ENCODE measurements around the gene RASA4.
"Not testable (repeated sequence)": the region's sequence is repeated elsewhere in the genome, so short reads cannot be mapped to it uniquely, and the experiment has no call there.

DNA sequence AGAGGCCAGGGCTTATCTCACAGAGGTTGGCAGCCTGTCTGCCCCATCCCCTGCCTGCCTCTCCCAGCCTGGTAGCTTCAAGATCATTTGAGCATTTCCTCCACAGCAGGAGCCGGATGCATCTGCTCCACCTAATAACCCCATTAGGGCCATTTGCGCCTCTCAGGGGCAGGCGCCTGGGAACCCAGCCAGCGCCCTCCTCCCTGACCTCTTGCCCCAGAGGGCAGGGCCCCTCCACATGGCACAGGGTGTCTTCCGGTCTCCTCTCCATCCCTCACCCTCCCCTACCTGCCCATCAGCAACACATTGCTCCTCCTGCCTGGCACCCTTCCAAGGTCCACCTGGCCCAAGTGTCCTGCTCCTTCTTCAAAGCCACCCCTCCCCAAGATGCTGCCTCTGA, 18.8 kb upstream of the RASA4 start:
- TF ChIP-seq, protein P1, sequence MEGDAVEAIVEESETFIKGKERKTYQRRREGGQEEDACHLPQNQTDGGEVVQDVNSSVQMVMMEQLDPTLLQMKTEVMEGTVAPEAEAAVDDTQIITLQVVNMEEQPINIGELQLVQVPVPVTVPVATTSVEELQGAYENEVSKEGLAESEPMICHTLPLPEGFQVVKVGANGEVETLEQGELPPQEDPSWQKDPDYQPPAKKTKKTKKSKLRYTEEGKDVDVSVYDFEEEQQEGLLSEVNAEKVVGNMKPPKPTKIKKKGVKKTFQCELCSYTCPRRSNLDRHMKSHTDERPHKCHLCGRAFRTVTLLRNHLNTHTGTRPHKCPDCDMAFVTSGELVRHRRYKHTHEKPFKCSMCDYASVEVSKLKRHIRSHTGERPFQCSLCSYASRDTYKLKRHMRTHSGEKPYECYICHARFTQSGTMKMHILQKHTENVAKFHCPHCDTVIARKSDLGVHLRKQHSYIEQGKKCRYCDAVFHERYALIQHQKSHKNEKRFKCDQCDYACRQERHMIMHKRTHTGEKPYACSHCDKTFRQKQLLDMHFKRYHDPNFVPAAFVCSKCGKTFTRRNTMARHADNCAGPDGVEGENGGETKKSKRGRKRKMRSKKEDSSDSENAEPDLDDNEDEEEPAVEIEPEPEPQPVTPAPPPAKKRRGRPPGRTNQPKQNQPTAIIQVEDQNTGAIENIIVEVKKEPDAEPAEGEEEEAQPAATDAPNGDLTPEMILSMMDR (IDR thresholded peaks at IDR 0.05; ENCODE audit: low read length): not testable (repeated sequence)
- not testable (repeated sequence) for TF ChIP-seq EZH2 (optimal IDR thresholded peaks at IDR 0.05; ENCODE audit: low read depth, low read length)
